Measurements from ENCODE around the gene YAE1.

DNA sequence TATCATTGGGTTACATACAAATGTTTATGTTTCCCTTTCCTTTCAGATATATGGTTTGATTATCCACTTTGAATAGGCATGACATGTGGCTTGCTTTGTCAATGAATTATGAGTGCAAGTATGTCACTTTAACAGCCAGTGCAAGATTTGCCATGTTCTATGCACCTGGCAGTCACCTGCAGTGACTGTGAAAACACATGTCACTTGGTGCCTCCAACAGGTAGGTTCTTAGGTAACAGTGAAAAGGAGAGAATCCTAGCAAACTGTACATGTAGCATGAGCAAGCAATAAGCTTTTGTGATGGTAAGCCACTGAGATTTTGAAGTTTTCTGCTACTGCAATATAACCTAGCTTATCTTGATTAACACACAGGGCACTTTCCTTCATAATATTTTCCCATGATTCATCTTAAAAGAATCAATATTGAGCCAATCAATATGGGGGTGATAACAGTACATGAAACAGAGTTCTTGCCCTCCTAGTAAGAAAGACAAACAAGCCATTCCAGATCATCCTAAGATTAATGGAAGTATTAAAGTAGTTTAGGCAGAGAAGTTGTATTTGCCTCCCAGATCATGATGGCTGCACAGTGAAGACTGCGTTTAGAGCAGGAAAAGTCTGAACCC lies 49.3 kb downstream of the YAE1 start:
- no peak for TF ChIP-seq YY1 (IDR thresholded peaks at IDR 0.05; ENCODE audit: low read depth, low read length)
- no peak for TF ChIP-seq POLR2AphosphoS5 (IDR thresholded peaks at IDR 0.05; ENCODE audit: low read depth, low read length)
- TF ChIP-seq, protein P1, sequence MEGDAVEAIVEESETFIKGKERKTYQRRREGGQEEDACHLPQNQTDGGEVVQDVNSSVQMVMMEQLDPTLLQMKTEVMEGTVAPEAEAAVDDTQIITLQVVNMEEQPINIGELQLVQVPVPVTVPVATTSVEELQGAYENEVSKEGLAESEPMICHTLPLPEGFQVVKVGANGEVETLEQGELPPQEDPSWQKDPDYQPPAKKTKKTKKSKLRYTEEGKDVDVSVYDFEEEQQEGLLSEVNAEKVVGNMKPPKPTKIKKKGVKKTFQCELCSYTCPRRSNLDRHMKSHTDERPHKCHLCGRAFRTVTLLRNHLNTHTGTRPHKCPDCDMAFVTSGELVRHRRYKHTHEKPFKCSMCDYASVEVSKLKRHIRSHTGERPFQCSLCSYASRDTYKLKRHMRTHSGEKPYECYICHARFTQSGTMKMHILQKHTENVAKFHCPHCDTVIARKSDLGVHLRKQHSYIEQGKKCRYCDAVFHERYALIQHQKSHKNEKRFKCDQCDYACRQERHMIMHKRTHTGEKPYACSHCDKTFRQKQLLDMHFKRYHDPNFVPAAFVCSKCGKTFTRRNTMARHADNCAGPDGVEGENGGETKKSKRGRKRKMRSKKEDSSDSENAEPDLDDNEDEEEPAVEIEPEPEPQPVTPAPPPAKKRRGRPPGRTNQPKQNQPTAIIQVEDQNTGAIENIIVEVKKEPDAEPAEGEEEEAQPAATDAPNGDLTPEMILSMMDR (IDR thresholded peaks at IDR 0.05; ENCODE audit: control extremely low read depth in 1 of 3, insufficient read depth in 1 of 3, low read depth in 1 of 3, low read length in 3 of 3) = no peak
